Neural cell (in vitro differentiated cells): ENCODE measurements around the gene CYP4B1. TPM values are rescaled to one million over a fixed set of nuclear protein-coding genes. Genes with fewer than 3 reads are reported as not detected.

Experiments
- H2AFZ ChIP-seq: fragments of 200-600, 300-800 bp; sonication (generic), shearing (Covaris generic); 2 replicates; pipeline ENCODE4 v1.6.0; 2014; ENCODE audit warnings: low read depth, mild to moderate bottlenecking, antibody characterized with exemption, low read length, moderate library complexity
- H3F3A ChIP-seq: fragments of 200-600 bp; shearing (Covaris generic); 2 replicates; pipeline ENCODE4 v1.6.1; 2016; ENCODE audit warnings: mild to moderate bottlenecking, moderate library complexity, mixed read lengths, antibody characterized with exemption, low read length; ENCODE audit not compliant: insufficient read depth, poor library complexity, severe bottlenecking
- H3K27ac ChIP-seq: fragments of 200-600, 300-800 bp; sonication (generic), shearing (Covaris generic); 2 replicates; pipeline ENCODE4 v1.5.1; 2014; ENCODE audit warnings: mild to moderate bottlenecking, low read length, moderate library complexity
- H3K27me3 ChIP-seq: fragments of 300-800, 200-600 bp; sonication (generic), shearing (Covaris generic); 2 replicates; pipeline ENCODE4 v1.6.0; 2014; ENCODE audit warnings: mild to moderate bottlenecking, low read depth, low read length, moderate library complexity; ENCODE audit not compliant: insufficient read depth
- H3K36me3 ChIP-seq: fragments of 300-800, 200-600 bp; sonication (generic), shearing (Covaris generic); 2 replicates; pipeline ENCODE4 v1.5.1; 2014; ENCODE audit warnings: mild to moderate bottlenecking, antibody characterized with exemption, low read length, moderate library complexity; ENCODE audit not compliant: insufficient read depth
- H3K4me2 ChIP-seq: fragments of 300-800, 200-600 bp; sonication (generic), shearing (Covaris generic); 2 replicates; pipeline ENCODE4 v1.6.0; 2014; ENCODE audit warnings: mild to moderate bottlenecking, low read length
- H3K4me3 ChIP-seq: fragments of 300-800, 200-600 bp; sonication (generic), shearing (Covaris generic); 2 replicates; pipeline ENCODE4 v1.5.1; 2014; ENCODE audit warnings: mild to moderate bottlenecking, low read length, moderate library complexity
- H3K79me2 ChIP-seq: fragments of 200-600 bp; shearing (Covaris generic); replicated peaks from 2 replicates; pipeline ENCODE4 v1.6.0; 2014; ENCODE audit warnings: mild to moderate bottlenecking, low read length, moderate library complexity; ENCODE audit not compliant: insufficient read depth
- H3K9ac ChIP-seq: fragments of 300-800, 200-600 bp; sonication (generic), shearing (Covaris generic); 2 replicates; pipeline ENCODE4 v1.6.1; 2016; ENCODE audit warnings: mild to moderate bottlenecking, low read length, mixed read lengths
- H3K9me2 ChIP-seq: fragments of 200-600 bp; shearing (Covaris generic); 2 replicates; pipeline ENCODE4 v1.6.1; 2016; ENCODE audit warnings: mild to moderate bottlenecking, low read length, mixed read lengths; ENCODE audit not compliant: insufficient read depth
- H3K9me3 ChIP-seq: fragments of 200-600, 300-800 bp; sonication (generic), shearing (Covaris generic); 2 replicates; pipeline ENCODE4 v1.6.1; 2016; ENCODE audit warnings: mild to moderate bottlenecking, mixed run types, low read length, moderate library complexity, mixed read lengths
- H4K20me1 ChIP-seq: fragments of 200-600 bp; shearing (Covaris generic); 2 replicates; pipeline ENCODE4 v1.6.1; 2016; ENCODE audit warnings: mild to moderate bottlenecking, mixed run types; ENCODE audit not compliant: insufficient read depth
- EP300 ChIP-seq: fragments of 450-650 bp; conservative IDR thresholded peaks from 2 replicates; pipeline ENCODE4 v1.6.1; 2014; ENCODE audit warnings: antibody characterized with exemption, mild to moderate bottlenecking, moderate library complexity; ENCODE audit not compliant: poor library complexity, severe bottlenecking
- EZH2 ChIP-seq: fragments of 200-600, 300-800 bp; shearing (Covaris generic), sonication (generic); IDR thresholded peaks from 2 replicates; pipeline ENCODE4 v1.6.1; 2014; ENCODE audit warnings: antibody characterized with exemption, low read length, borderline replicate concordance, mild to moderate bottlenecking; ENCODE audit not compliant: insufficient read depth, poor library complexity, severe bottlenecking
- MXI1 ChIP-seq: fragments of 450-650 bp; conservative IDR thresholded peaks from 2 replicates; pipeline ENCODE4 v1.6.1; 2014; ENCODE audit warnings: antibody characterized with exemption, mild to moderate bottlenecking; ENCODE audit not compliant: poor library complexity, severe bottlenecking
- POLR2AphosphoS5 ChIP-seq: IDR thresholded peaks from 2 replicates; pipeline ENCODE4 v1.6.1; 2012
- RAD21 ChIP-seq: fragments of 450-650 bp; conservative IDR thresholded peaks from 2 replicates; pipeline ENCODE4 v1.6.1; 2014; ENCODE audit warnings: antibody characterized with exemption, mild to moderate bottlenecking, moderate library complexity
- SMC3 ChIP-seq: fragments of 450-650 bp; conservative IDR thresholded peaks from 2 replicates; pipeline ENCODE4 v1.6.1; 2014; ENCODE audit warnings: antibody characterized with exemption, mild to moderate bottlenecking, moderate library complexity; ENCODE audit not compliant: poor library complexity
- TAF1 ChIP-seq: IDR thresholded peaks from 2 replicates; pipeline ENCODE4 v1.6.1; 2012; ENCODE audit warnings: low read depth
- polyA plus RNA-seq: library from polyadenylated mRNA; depleted of rRNA; stranded (reverse); fragments of >200 nt; gene quantifications from 2 replicates; pipeline ENCODE4 v1.2.3, GENCODE V29; 2014
- TF ChIP-seq, protein P1 (sequence below): fragments of 450-650 bp; IDR thresholded peaks from 2 replicates; pipeline ENCODE4 v1.5.1; 2014; ENCODE audit warnings: antibody characterized with exemption, mild to moderate bottlenecking, moderate library complexity; ENCODE audit not compliant: poor library complexity, severe bottlenecking
- TF ChIP-seq, protein P2 (sequence below): IDR thresholded peaks from 2 replicates; pipeline ENCODE4 v1.6.1; 2012; ENCODE audit warnings: borderline replicate concordance

The CYP4B1 gene
- polyA plus RNA-seq, 1 donor from 2014 or later: not detected

DNA sequence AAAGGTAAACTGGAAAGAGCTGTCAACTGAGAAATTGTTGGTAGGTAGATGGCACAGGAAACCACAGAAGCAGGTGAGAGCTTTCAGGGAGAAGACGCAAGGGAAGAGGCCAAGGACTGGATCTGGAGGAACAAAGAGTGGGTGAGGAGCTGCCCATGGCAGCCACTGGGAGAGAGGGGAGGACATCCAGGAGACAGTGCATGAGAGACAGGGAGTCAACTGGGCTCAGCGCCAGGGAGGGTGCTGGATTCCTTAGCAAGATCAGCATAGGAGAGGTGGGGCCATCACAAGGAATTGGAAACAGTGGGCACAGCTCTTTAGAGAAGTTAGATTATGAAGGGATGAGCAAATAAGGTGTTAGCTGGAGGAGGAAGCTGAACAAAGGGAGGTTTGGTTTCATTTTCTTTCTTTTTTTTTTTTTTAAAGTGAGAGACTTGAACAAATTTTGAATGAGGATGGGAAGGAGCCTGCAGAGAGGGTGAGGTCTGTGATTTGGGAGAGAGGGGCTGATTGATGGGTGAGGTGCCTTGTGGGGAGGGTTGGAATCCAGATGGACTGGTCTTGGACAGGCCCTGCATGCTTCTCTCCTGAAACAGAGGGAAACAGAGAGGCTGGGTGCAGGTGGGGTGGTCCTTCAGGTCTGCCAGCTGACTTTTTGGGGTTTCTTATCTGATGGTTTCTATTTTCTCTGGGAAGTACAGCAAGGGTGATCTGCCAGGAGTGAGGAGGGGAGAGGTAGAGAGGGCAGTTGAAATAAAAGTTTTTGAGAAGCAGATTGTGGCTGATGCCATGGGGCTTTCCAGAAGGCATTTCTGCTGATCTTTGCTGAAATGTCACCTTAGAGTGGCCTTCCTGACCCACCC, 5.4 kb downstream of the CYP4B1 start:
- no peaks in the 10 kb centered on the region for H3K36me3 ChIP-seq
- H3K9me3 ChIP-seq: no peaks in the 10 kb centered on the region
- no peak overlapping the region for H3K4me3 ChIP-seq
- H3F3A ChIP-seq: no peaks in the 10 kb centered on the region
- no peak overlapping the region for H2AFZ ChIP-seq
- H3K27ac ChIP-seq: no peak overlapping the region
- no peaks in the 10 kb centered on the region for H3K9me2 ChIP-seq
- H3K79me2 ChIP-seq: no peaks in the 10 kb centered on the region
- no peak overlapping the region for H3K4me2 ChIP-seq
- TF ChIP-seq POLR2AphosphoS5 (no peak), MXI1 (no peak), EZH2 (no peak), SMC3 (no peak)
- TF ChIP-seq, protein P1, sequence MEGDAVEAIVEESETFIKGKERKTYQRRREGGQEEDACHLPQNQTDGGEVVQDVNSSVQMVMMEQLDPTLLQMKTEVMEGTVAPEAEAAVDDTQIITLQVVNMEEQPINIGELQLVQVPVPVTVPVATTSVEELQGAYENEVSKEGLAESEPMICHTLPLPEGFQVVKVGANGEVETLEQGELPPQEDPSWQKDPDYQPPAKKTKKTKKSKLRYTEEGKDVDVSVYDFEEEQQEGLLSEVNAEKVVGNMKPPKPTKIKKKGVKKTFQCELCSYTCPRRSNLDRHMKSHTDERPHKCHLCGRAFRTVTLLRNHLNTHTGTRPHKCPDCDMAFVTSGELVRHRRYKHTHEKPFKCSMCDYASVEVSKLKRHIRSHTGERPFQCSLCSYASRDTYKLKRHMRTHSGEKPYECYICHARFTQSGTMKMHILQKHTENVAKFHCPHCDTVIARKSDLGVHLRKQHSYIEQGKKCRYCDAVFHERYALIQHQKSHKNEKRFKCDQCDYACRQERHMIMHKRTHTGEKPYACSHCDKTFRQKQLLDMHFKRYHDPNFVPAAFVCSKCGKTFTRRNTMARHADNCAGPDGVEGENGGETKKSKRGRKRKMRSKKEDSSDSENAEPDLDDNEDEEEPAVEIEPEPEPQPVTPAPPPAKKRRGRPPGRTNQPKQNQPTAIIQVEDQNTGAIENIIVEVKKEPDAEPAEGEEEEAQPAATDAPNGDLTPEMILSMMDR: no peak
- no peaks in the 10 kb centered on the region for H3K27me3 ChIP-seq
- no peak overlapping the region for H3K9ac ChIP-seq
- no peaks in the 10 kb centered on the region for H4K20me1 ChIP-seq

DNA sequence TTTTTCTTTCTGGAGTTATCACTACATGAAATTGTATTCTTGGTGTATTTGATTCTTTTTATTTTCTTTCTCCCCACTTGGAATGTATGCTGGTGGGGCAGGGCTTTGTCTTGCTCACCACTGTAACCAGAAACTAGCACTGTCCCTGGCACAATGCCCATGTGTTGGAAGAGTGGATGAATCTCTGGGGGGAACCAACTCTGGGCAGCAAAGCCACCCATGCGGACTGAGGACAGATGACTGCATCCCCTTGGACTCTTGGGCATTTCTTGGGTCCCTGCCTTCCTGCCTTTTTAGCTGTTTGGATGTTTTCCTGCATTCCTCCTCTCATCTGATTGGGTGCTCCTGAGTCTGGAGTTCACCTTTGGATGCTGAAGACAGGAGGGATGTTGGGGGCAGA, 6.1 kb downstream of the CYP4B1 start:
- Histone ChIP-seq H3K4me2 (no peak overlapping the region), H3K27ac (no peak overlapping the region), H3K9me3 (no peaks in the 10 kb centered on the region), H2AFZ (no peak overlapping the region), H3F3A (no peaks in the 10 kb centered on the region), H3K9ac (no peak overlapping the region), H3K36me3 (no peaks in the 10 kb centered on the region), H3K4me3 (no peak overlapping the region), H3K9me2 (no peaks in the 10 kb centered on the region), H3K79me2 (no peaks in the 10 kb centered on the region), H3K27me3 (no peaks in the 10 kb centered on the region), H4K20me1 (no peaks in the 10 kb centered on the region)
- TF ChIP-seq MXI1 (no peak), RAD21 (no peak), EZH2 (no peak), POLR2AphosphoS5 (no peak), SMC3 (no peak), TAF1 (no peak), EP300 (no peak)
- TF ChIP-seq, protein P1: no peak
- TF ChIP-seq, protein P2, sequence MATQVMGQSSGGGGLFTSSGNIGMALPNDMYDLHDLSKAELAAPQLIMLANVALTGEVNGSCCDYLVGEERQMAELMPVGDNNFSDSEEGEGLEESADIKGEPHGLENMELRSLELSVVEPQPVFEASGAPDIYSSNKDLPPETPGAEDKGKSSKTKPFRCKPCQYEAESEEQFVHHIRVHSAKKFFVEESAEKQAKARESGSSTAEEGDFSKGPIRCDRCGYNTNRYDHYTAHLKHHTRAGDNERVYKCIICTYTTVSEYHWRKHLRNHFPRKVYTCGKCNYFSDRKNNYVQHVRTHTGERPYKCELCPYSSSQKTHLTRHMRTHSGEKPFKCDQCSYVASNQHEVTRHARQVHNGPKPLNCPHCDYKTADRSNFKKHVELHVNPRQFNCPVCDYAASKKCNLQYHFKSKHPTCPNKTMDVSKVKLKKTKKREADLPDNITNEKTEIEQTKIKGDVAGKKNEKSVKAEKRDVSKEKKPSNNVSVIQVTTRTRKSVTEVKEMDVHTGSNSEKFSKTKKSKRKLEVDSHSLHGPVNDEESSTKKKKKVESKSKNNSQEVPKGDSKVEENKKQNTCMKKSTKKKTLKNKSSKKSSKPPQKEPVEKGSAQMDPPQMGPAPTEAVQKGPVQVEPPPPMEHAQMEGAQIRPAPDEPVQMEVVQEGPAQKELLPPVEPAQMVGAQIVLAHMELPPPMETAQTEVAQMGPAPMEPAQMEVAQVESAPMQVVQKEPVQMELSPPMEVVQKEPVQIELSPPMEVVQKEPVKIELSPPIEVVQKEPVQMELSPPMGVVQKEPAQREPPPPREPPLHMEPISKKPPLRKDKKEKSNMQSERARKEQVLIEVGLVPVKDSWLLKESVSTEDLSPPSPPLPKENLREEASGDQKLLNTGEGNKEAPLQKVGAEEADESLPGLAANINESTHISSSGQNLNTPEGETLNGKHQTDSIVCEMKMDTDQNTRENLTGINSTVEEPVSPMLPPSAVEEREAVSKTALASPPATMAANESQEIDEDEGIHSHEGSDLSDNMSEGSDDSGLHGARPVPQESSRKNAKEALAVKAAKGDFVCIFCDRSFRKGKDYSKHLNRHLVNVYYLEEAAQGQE: no peak
